Head of caudate nucleus (tissue), 42 donors: ENCODE results near the gene AURKAIP1.
A peak's percentile ranks its signal among the peaks of the same experiment; 100 is the strongest.

ENCODE experiments used
- DNase-seq, 42 donors: peaks; one replicate each; pipeline versions ENCODE4 v3.0.0 to v3.0.0-alpha.2; 2020 to 2021; ENCODE audit warnings: mixed read lengths in 7 of 42
- intact Hi-C: fragments of 100-400 bp; cut with DNase I; formaldehyde crosslinking; loops from one replicate; pipeline ENCODE4 v1.15.0; 2022

AURKAIP1 gene

DNA sequence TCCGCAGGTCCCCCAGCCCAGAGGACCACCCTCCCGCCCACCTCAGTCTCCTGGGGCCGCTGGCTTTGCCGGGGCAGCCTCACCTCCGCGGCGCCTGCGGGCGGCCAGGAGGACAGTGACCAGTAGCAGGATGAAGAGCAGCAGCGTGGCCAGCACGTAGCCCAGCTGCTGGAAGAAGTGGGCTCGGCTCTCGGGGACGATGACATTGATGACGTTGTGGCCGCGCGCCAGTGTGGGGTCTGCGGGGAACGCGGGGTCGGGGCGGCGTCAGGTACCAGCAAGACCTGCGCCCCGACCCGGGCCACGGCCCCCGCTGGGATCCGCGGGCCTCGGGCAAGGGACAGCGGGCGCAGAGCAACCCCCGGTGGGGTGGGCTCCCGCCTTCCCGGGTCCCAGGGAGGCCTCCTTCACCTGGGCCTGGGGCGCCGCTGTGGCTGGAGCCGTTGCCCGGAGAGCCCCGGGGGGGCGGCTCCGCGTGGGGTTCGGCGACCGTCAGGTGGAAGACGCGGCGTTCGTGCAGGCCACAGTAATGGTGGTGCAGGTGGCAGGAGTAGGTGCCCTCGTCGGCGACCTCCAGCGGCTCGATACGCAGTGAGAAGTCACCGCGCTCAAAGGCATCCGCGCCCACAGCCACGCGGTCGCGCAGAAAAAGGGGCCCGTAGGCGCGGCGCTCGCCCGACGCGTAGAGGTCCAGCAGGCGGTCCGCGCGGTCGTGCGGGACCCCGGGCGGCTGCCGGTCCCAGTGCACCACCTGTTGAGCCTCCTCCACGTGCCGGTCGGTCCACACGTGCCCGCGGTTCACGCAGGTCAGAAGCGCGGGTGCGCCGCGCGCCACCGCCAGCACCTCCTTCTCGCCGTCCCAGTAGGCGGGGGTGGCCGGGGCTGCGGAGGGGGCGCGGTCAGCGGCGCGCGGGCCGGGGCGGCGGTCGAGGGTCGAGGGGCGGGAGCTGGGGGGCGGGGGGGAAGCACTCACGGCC is 20.4 kb downstream of the AURKAIP1 start:
- DNase-seq: peak in 2 of 42 donors; percentile 6 to 23
- intact Hi-C loops: no loop called here

GRCh38 chr1:1353389-1354151 is 21.4 kb downstream of the AURKAIP1 start:
- DNase-seq: peak in 2 of 42 donors; percentile 3 to 23
- intact Hi-C loops: no loop called here

GRCh38 chr1:1352786-1353388 is 22.1 kb downstream of the AURKAIP1 start:
- intact Hi-C loops: no loop called here
- peak in 1 of 42 donors; percentile 22 for DNase-seq

- intact Hi-C loops: no loop called here
- DNase-seq: peak in 1 of 42 donors; percentile 1
Observed at GRCh38 chr1:1351511-1352427, 23.2 kb downstream of the AURKAIP1 start.

DNA sequence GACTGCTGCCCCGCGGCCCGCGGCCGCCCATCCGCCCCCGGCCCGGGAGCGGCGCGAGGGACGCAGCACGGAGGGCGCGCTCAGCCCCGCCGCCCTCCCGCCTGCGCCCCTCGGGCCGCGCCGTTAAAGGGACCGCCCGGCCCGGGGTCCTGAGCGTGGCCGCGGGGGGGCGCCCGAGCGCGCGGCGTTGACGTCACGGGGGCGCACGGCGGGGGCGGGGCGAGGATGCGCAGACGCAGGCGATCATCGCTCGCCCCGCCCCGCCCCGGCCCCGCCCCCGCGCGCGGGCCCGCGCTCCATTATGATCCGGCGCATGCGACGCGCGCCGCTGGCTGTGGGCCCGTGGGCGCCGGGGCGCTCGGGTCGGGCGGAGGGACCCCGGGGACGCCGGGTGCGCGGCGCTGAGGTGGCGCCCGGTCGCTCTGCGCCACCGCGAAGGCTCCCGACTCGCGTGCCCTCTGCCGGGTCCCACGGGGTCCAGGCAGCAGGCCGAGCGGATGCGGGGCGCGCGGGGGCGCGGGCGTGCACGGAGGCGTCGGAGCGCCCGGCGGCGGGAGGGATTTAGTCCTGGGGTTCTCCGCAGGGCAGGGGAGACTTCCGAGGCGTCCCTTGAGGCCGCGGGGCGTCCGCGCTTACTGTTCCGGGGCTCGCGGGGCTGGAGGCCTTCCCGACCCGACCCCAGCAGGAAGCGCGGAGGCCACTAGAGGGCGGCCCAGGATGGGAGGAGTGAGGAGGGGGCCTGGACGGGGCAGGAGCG is 25.6 kb downstream of the AURKAIP1 start, which contains the start of gene DVL1:
DVL1 (minus strand) TSS at position 163 of the 757 bp plus-strand sequence. CDS start 353 bp downstream, outside the sequence.
- intact Hi-C loops: no loop called here
- peak in 39 of 42 donors; percentile 27 to 82 (median 62) for DNase-seq

GRCh38 chr1:1348420-1349255 is 26.4 kb downstream of the AURKAIP1 start:
- peak in 5 of 42 donors; percentile 18 to 52 (median 32) for DNase-seq
- intact Hi-C loops: no loop called here

DNA sequence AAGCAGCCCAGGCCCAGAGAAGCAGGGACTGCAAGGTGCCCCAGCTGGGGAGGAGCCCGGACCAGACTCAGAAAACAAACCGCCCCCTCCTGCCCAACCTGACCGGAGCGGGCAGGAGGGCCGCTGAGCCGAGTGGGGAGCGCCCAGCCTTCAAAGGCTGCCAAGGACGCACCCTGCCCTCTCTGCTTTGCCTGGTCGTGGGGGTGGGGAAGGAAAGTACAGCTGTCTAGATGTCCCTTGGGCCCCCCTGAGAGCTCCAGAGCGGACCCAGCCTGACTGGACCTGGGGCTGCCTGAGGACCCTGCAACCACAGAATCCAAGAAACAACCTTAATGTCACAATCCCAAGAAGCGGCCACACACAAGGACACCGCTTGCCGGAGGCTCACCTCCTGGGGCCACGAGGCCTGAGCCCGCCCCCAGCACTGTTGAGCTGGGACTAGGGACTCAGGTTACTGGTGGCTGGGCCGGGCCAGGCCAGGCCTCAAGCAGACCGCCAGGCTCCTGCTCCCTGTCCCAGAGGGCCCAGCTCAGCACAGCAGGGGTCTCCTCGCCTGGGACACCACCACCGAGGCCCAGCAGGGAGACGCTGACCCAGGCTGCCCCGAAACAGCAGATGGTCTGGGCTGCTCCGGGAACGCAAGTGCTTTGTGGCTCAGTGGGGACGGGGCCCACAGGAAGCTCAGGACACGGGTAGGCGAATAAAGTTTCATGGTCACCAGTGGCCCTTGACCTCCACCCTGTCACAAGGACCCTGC is 27.2 kb downstream of the AURKAIP1 start:
- intact Hi-C loops: no loop called here
- peak in 1 of 42 donors; percentile 22 for DNase-seq

- peak in 1 of 42 donors; percentile 23 for DNase-seq
- intact Hi-C loops: no loop called here
Observed at GRCh38 chr1:1347026-1347595, 27.9 kb downstream of the AURKAIP1 start.

GRCh38 chr1:1346501-1346890 is 28.5 kb downstream of the AURKAIP1 start:
- no peak for DNase-seq
- intact Hi-C loops: no loop called here

- intact Hi-C loops: no loop called here
- peak in 14 of 42 donors; percentile 9 to 73 (median 48) for DNase-seq
Observed at GRCh38 chr1:1345860-1346500, 29.0 kb downstream of the AURKAIP1 start.

- intact Hi-C loops: no loop called here
- no peak for DNase-seq
Observed at GRCh38 chr1:1345384-1345783, 29.6 kb downstream of the AURKAIP1 start.

GRCh38 chr1:1344655-1345361 is 30.2 kb downstream of the AURKAIP1 start:
- intact Hi-C loops: no loop called here
- peak in 2 of 42 donors; percentile 25 to 60 for DNase-seq

DNA sequence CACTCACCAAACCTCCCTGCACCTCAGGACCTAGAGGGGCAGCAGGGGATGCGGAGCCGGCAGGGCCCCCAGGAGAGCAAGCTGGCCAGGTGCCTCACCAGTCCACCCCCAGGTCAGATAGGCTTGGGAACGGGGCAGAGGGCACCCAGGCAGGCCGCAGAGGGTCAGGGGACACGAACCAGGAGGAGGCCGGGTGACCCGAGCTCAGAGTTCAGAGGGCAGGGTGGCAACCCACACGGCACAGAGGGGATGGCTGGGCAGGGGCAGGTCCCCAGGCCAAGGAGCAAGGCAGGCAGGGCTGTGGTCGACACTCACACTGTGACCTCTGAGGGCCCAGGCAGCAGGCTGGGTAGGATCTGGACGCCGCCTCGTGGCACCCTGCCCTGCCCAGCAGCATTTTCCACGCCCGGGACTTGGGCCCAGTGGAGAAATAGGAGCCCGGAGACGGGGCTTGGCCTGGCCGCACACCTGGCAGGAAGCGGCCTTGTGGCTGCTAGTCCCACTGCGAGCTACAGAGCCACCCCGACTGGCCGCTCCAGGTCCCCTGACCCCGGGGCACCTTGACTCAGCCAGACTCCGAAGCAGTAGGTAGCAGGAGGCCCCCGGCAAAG is 31.1 kb downstream of the AURKAIP1 start:
- intact Hi-C loops: no loop called here
- no peak for DNase-seq

DNA sequence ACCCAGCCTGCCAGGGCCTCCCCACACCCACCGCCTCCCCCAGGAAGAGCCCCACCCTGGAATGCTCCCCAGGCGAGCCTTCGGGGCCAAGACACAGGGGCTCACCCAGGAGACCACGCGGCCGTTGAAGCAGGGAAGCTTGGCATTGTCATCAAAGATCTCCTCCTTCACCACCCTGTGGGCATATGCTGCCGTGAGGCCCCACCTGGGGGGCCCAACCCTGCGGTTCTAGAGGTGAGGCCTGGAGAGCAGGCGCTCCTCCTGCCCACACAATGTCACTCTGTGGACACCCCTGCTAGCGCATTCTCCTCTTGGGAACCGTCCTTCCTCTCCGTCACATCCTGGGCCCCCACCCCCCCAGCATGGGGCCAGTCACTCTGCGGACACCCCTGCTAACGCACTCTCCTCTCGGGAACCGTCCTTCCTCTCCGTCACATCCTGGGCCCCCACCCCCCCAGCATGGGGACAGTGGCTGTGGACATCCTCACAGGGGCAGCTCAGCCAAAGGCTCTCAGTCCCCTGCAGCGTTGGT is 32.4 kb downstream of the AURKAIP1 start:
- DNase-seq: no peak
- intact Hi-C loops: no loop called here
